GM12878 (cell line): ENCODE results near the gene SSNA1. TPM values are rescaled to one million over a fixed set of nuclear protein-coding genes. Genes with fewer than 3 reads are reported as not detected.

Experiments used
- ATAC-seq: fragments of 200-7000 bp; cut with Tn5 transposase; 3 replicates; pipeline ENCODE4 v1.9.1; 2020; ENCODE audit warnings: mild to moderate bottlenecking, moderate library complexity
- BruUV-seq: library from RNA; stranded (reverse); fragments of 400-500 nt; replicated peaks from 2 replicates; lab custom pipeline; 2021; lab: Mats Ljungman, UMichigan
- CTCF ChIA-PET: fragments of 300-600 bp; sonication (Branson Sonifier 250); formaldehyde crosslinking; extraction: SDS; loops from one replicate; lab custom pipeline; 2021; ENCODE audit warnings: inconsistent platforms; lab: Yijun Ruan, JAX
- POLR2A ChIA-PET: fragments of 350-600 bp; formaldehyde crosslinking; extraction: SDS; loops from one replicate; lab custom pipeline; 2021; ENCODE audit warnings: inconsistent platforms; lab: Charles Lee
- RAD21 ChIA-PET: fragments of 300-600 bp; sonication (Branson Sonifier 250); formaldehyde crosslinking; loops from one replicate; lab custom pipeline; 2023; ENCODE audit warnings: antibody characterized with exemption; ENCODE audit not compliant: unreplicated experiment; lab: Charles Lee
- SMC1A ChIA-PET: fragments of 300-600 bp; sonication (Branson Sonifier 250); formaldehyde crosslinking; loops from one replicate; lab custom pipeline; 2023; ENCODE audit not compliant: unreplicated experiment, uncharacterized antibody; lab: Charles Lee
- DNase-seq: peaks from one replicate; pipeline ENCODE4 v3.0.0-alpha.2; 2011; ENCODE audit warnings: low read depth, low spot score
- FAIRE-seq: peaks from 3 replicates; lab custom pipeline; 2011; peaks lifted over from hg19 to GRCh38; lab: Jason Lieb, UNC
- H2AFZ ChIP-seq: 2 replicates; pipeline ENCODE4 v1.6.0; 2011; ENCODE audit warnings: low read depth, low read length, control low read depth; ENCODE audit not compliant: control insufficient read depth
- H3K27ac ChIP-seq: 2 replicates; pipeline ENCODE4 v1.5.1; 2011; ENCODE audit warnings: control low read depth; ENCODE audit not compliant: control insufficient read depth, insufficient read depth
- H3K27me3 ChIP-seq, 2 experiments: replicated peaks in 1 of 2; 2 replicates each; pipeline versions ENCODE4 v1.6.0 to v1.6.1; 2011; ENCODE audit warnings: low read length in 1 of 2; ENCODE audit not compliant: control insufficient read depth in 2 of 2, insufficient read depth in 2 of 2
- H3K36me3 ChIP-seq, 2 experiments: 2 replicates each; pipeline ENCODE4 v1.5.1; 2011; ENCODE audit warnings: low read length in 1 of 2; ENCODE audit not compliant: control insufficient read depth in 2 of 2, insufficient read depth in 2 of 2
- H3K4me1 ChIP-seq: 2 replicates; pipeline ENCODE4 v1.6.1; 2011; ENCODE audit warnings: mild to moderate bottlenecking, low read length, moderate library complexity, mixed read lengths; ENCODE audit not compliant: control insufficient read depth, insufficient read depth
- H3K4me2 ChIP-seq: 2 replicates; pipeline ENCODE4 v1.6.0; 2011; ENCODE audit warnings: control low read depth; ENCODE audit not compliant: control insufficient read depth, insufficient read depth
- H3K4me3 ChIP-seq: fragments of 200-600 bp; sonication (generic); 2 replicates; pipeline ENCODE4 v1.5.1; 2016
- H3K79me2 ChIP-seq: 2 replicates; pipeline ENCODE4 v1.6.0; 2011; ENCODE audit warnings: low read length; ENCODE audit not compliant: control insufficient read depth, insufficient read depth
- H3K9ac ChIP-seq: 2 replicates; pipeline ENCODE4 v1.8.0; 2011; ENCODE audit warnings: low read length, control low read depth, mixed read lengths; ENCODE audit not compliant: control insufficient read depth, insufficient read depth
- H3K9me3 ChIP-seq: replicated peaks from 3 replicates; pipeline ENCODE4 v1.5.1; 2011; ENCODE audit warnings: mild to moderate bottlenecking, low read length; ENCODE audit not compliant: control insufficient read depth, insufficient read depth
- H4K20me1 ChIP-seq: 2 replicates; pipeline ENCODE4 v1.6.0; 2011; ENCODE audit not compliant: control insufficient read depth, insufficient read depth
- CBX5 ChIP-seq: sonication (generic); IDR thresholded peaks from 2 replicates; pipeline ENCODE4 v1.6.1; 2016; ENCODE audit warnings: low read depth, moderate library complexity, mild to moderate bottlenecking, inconsistent platforms
- CHD1 ChIP-seq: IDR thresholded peaks from 2 replicates; pipeline ENCODE4 v1.6.1; 2012; ENCODE audit warnings: low read depth, low read length, improper control_type of control experiment
- CREB1 ChIP-seq: IDR thresholded peaks from 2 replicates; pipeline ENCODE4 v1.6.1; 2012; ENCODE audit warnings: low read depth, mild to moderate bottlenecking, inconsistent platforms
- FOXK2 ChIP-seq: fragments of 450-650 bp; IDR thresholded peaks from 2 replicates; pipeline ENCODE4 v1.6.1; 2017; ENCODE audit warnings: mild to moderate bottlenecking, moderate library complexity
- HDAC2 ChIP-seq: fragments of 200-600 bp; sonication (generic); IDR thresholded peaks from 2 replicates; pipeline ENCODE4 v1.6.1; 2017
- KAT2A ChIP-seq: conservative IDR thresholded peaks from 2 replicates; pipeline ENCODE4 v1.6.1; 2011; ENCODE audit warnings: low read depth, low read length; ENCODE audit not compliant: control insufficient read depth
- MLLT1 ChIP-seq: fragments of 450-650 bp; IDR thresholded peaks from 2 replicates; pipeline ENCODE4 v1.6.1; 2016; ENCODE audit warnings: mild to moderate bottlenecking
- NFIC ChIP-seq: IDR thresholded peaks from 2 replicates; pipeline ENCODE4 v1.6.1; 2012; ENCODE audit warnings: low read depth, mild to moderate bottlenecking, inconsistent platforms, low read length, moderate library complexity
- NR2F1 ChIP-seq: fragments of 450-650 bp; conservative IDR thresholded peaks from 2 replicates; pipeline ENCODE4 v1.6.1; 2017; ENCODE audit warnings: mild to moderate bottlenecking
- NRF1 ChIP-seq: conservative IDR thresholded peaks from 2 replicates; pipeline ENCODE4 v1.6.1; 2011; ENCODE audit warnings: mild to moderate bottlenecking, low read depth, low read length, improper control_type of control experiment
- RAD21 ChIP-seq: IDR thresholded peaks from 2 replicates; pipeline ENCODE4 v1.6.1; 2011; ENCODE audit warnings: mild to moderate bottlenecking, low read depth, low read length, moderate library complexity; ENCODE audit not compliant: insufficient read depth
- RB1 ChIP-seq: fragments of 450-650 bp; formaldehyde crosslinking; IDR thresholded peaks from 2 replicates; pipeline ENCODE4 v1.6.1; 2017; ENCODE audit warnings: mild to moderate bottlenecking, borderline replicate concordance
- SMARCA5 ChIP-seq: fragments of 450-650 bp; IDR thresholded peaks from 2 replicates; pipeline ENCODE4 v1.6.1; 2017; ENCODE audit warnings: mild to moderate bottlenecking
- SMC3 ChIP-seq: IDR thresholded peaks from 2 replicates; pipeline ENCODE4 v1.6.1; 2011; ENCODE audit warnings: low read length, improper control_type of control experiment, borderline replicate concordance
- SPI1 ChIP-seq: IDR thresholded peaks from 2 replicates; pipeline ENCODE4 v1.6.1; 2011; ENCODE audit warnings: low read depth, mild to moderate bottlenecking, low read length, moderate library complexity, borderline replicate concordance; ENCODE audit not compliant: insufficient read depth
- STAT1 ChIP-seq: fragments of 450-650 bp; conservative IDR thresholded peaks from 2 replicates; pipeline ENCODE4 v1.6.1; 2014; ENCODE audit warnings: antibody characterized with exemption, mild to moderate bottlenecking
- SUPT20H ChIP-seq: IDR thresholded peaks from 2 replicates; pipeline ENCODE4 v1.6.1; 2011; ENCODE audit warnings: low read depth, mild to moderate bottlenecking, low read length, moderate library complexity, borderline replicate concordance; ENCODE audit not compliant: control insufficient read depth
- WGBS: methylation state at CpG from one replicate; pipeline ENCODE4 v1.1.6; 2016; ENCODE audit warnings: low lambda C conversion rate; ENCODE audit not compliant: insufficient replicate concordance, insufficient coverage; ENCODE audit errors: missing lambda C conversion rate; 5-methylcytosine and 5-hydroxymethylcytosine counted together
- in situ Hi-C: fragments of 300-500 bp; cut with MboI; formaldehyde crosslinking; loops from 9 replicates; pipeline ENCODE4 v1.14.3; 2018; ENCODE audit warnings: mixed read lengths
- intact Hi-C: fragments of 100-400 bp; cut with micrococcal nuclease; formaldehyde crosslinking; loops from one replicate; pipeline ENCODE4 v1.14.2; 2022; ENCODE audit not compliant: unreplicated experiment
- polyA plus RNA-seq, 11 experiments: library from polyadenylated mRNA; depleted of rRNA in 4 of 11; unstranded in 6 of 11; stranded (reverse) in 5 of 11; fragments of >200 nt; fragmentation: Nextera tagmentation in 4 of 11; fragmentation: Illumina TruSeq in 1 of 11; extraction: Ambion mirVana in 4 of 11; extraction: Trizol in 1 of 11; gene quantifications; 1 replicate in 1 of 11; 2 replicates in 10 of 11; pipeline versions ENCODE4 v1.2.1 to v1.2.3, GENCODE V29; 2011 to 2016; ENCODE audit warnings: inconsistent platforms in 2 of 11, missing spikeins in 2 of 11, low read depth in 1 of 11
- total RNA-seq, 4 experiments: library from RNA; depleted of rRNA in 3 of 4; stranded (reverse); fragments of >200 nt in 3 of 4; fragmentation: Illumina TruSeq in 1 of 4; extraction: Trizol in 1 of 4; gene quantifications; 2 replicates each; pipeline versions ENCODE4 v1.2.1 to v1.2.3, GENCODE V29; 2013 to 2021
- TF ChIP-seq, protein P1 (sequence below): fragments of 450-650 bp; IDR thresholded peaks from 2 replicates; pipeline ENCODE4 v1.6.1; 2017; ENCODE audit warnings: borderline replicate concordance

SSNA1 gene
- total and polyA plus RNA-seq, 10 of the 15 experiments (the other 5 are each of a cell fraction or from before 2014, with no cell fraction given), result 0.63 to 139 (median 78.0) TPM

- 78% methylated on average over 22 of the region's 22 CpGs for WGBS
- Histone ChIP-seq H3K27ac (no peak overlapping the region), H4K20me1 (no peaks in the 10 kb centered on the region), H3K4me1 (peaks cover 14% of the 10 kb centered on the region), H3K27me3 (peaks cover 0 to 5% of the 10 kb centered on the region in 2 experiments; a peak in 1 of 4 replicates), H3K9me3 (no peaks in the 10 kb centered on the region; the same call in 2 of the 3 replicates), H3K79me2 (no peaks in the 10 kb centered on the region), H2AFZ (no peak overlapping the region), H3K9ac (no peak overlapping the region), H3K4me2 (no peak overlapping the region), H3K36me3 (no peaks in the 10 kb centered on the region), H3K4me3 (no peak overlapping the region)
- ATAC-seq (no peak), DNase-seq (no peak), FAIRE-seq (no peak)
- intact Hi-C loops, result no loop called here
- TF ChIP-seq MLLT1 (no peak), KAT2A (no peak), SMARCA5 (no peak), CREB1 (no peak), FOXK2 (no peak), CHD1 (no peak), RB1 (no peak), NFIC (no peak), NR2F1 (no peak), RAD21 (no peak), SPI1 (no peak), SMC3 (no peak), HDAC2 (no peak), SUPT20H (no peak), STAT1 (no peak), CBX5 (no peak), NRF1 (no peak)
- TF ChIP-seq, protein P1, sequence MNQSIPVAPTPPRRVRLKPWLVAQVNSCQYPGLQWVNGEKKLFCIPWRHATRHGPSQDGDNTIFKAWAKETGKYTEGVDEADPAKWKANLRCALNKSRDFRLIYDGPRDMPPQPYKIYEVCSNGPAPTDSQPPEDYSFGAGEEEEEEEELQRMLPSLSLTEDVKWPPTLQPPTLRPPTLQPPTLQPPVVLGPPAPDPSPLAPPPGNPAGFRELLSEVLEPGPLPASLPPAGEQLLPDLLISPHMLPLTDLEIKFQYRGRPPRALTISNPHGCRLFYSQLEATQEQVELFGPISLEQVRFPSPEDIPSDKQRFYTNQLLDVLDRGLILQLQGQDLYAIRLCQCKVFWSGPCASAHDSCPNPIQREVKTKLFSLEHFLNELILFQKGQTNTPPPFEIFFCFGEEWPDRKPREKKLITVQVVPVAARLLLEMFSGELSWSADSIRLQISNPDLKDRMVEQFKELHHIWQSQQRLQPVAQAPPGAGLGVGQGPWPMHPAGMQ, result no peak
- POLR2A ChIA-PET, result no interaction called here
- SMC1A ChIA-PET, result no interaction called here
- no TSS peak for BruUV-seq
- CTCF ChIA-PET, result no interaction called here
- RAD21 ChIA-PET, result no interaction called here
- in situ Hi-C loops, result no loop called here
These were observed 24.7 kb upstream of the SSNA1 start for GRCh38 chr9:137163805-137164204.
